GM10248 (cell line): ENCODE measurements around the gene MCOLN1.

Experiments used
- CTCF ChIA-PET: fragments of 300-600 bp; sonication (Branson Sonifier 250); formaldehyde crosslinking; extraction: SDS; loops from one replicate; lab custom pipeline; 2021; ENCODE audit warnings: antibody characterized with exemption; lab: Yijun Ruan, JAX
- POLR2A ChIA-PET: fragments of 350-650 bp; sonication (Branson Sonifier 250); formaldehyde crosslinking; extraction: SDS; loops from one replicate; lab custom pipeline; 2020; ENCODE audit warnings: antibody characterized with exemption; lab: Yijun Ruan, JAX
- DNase-seq: peaks from one replicate; pipeline ENCODE4 v3.0.0; 2012; ENCODE audit errors: extremely low spot score
- TF ChIP-seq, protein P1 (sequence below): IDR thresholded peaks from 2 replicates; pipeline ENCODE4 v1.5.1; 2012; ENCODE audit warnings: mild to moderate bottlenecking, low read depth; ENCODE audit errors: extremely low read depth, missing control alignments, control extremely low read depth

The MCOLN1 gene

DNA sequence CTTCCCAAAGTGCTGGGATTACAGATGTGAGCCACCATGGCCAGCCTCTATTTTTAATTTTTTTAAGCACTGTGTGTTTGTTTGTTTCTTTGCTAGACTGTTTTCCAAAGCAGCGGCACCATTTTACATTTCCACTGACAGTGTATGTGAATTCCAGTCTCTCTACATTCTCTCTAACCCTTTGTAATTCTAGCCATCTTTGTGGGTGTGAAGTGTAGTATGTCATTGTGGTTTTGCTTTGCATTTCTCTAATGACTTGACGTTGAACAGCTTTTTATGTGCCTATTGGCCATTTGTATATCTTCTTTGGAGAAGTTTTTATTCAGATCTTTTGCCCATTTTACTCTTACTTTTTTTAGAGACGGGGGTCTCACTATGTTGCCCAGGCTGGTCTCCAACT, 24.7 kb downstream of the MCOLN1 start:
- DNase-seq: no peak
- TF ChIP-seq, protein P1, sequence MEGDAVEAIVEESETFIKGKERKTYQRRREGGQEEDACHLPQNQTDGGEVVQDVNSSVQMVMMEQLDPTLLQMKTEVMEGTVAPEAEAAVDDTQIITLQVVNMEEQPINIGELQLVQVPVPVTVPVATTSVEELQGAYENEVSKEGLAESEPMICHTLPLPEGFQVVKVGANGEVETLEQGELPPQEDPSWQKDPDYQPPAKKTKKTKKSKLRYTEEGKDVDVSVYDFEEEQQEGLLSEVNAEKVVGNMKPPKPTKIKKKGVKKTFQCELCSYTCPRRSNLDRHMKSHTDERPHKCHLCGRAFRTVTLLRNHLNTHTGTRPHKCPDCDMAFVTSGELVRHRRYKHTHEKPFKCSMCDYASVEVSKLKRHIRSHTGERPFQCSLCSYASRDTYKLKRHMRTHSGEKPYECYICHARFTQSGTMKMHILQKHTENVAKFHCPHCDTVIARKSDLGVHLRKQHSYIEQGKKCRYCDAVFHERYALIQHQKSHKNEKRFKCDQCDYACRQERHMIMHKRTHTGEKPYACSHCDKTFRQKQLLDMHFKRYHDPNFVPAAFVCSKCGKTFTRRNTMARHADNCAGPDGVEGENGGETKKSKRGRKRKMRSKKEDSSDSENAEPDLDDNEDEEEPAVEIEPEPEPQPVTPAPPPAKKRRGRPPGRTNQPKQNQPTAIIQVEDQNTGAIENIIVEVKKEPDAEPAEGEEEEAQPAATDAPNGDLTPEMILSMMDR: no peak
- ChIA-PET CTCF (interaction anchor here (1.6 kb wide), 1 partner anchor 21 kb away, joined by 7 read pairs; no protein-coding TSS in a partner anchor), POLR2A (no interaction called here)

DNA sequence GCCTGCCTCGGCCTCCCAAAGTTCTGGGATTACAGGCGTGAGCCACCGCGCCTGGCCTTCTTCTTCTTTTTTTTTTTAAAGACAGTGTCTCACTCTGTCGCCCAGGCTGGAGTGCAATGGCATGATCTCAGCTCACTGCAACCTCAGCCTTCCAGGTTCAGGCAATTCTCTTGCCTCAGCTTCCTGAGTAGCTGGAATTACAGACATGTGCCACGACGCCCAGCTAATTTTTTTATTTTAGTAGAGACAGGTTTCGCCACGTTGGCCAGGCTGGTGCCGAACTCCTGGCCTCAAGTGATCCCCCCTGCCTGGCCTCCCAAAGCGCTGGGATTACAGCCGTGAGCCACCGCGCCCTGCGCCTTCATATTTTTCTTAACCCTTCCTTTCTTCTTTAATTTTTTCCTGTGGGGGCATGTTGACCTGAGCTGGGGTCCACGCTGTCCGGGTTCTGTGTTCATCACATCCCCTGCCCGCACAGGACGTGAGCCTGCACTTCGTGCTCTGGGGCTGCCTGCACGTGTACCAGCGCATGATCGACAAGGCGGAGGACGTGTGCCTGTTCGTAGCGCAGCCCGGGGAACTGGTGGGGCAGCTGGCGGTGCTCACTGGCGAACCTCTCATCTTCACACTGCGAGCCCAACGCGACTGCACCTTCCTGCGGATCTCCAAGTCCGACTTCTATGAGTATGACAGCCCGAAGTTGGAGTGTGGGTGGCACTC, 27.2 kb downstream of the MCOLN1 start:
- CTCF ChIA-PET: interaction anchor here (2.2 kb wide), 1 partner anchor 19 kb away, joined by 10 read pairs; no protein-coding TSS in a partner anchor
- TF ChIP-seq, protein P1: no peak
- POLR2A ChIA-PET: no interaction called here
- DNase-seq: no peak

DNA sequence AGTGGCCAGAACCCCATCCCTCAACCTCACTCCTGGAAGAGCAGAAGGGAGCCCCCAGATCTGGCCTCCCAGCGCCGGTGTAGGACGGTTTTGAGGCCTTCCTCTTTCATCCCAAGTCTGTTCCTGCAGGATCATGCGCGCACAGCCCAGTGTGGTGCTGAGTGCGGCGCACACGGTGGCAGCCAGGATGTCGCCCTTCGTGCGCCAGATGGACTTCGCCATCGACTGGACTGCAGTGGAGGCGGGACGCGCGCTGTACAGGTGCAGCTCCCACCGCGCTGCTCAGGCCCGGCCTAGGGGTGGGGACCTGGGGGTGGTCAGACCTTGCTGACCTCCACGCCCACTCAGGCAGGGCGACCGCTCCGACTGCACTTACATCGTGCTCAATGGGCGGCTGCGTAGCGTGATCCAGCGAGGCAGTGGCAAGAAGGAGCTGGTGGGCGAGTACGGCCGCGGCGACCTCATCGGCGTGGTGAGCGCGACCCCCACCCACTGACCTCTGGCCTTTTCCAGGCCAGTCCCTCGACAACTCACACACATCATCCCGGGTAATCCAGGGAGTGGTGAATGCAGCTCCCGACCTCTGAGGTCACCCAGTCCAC, 27.8 kb downstream of the MCOLN1 start:
- ChIA-PET POLR2A (no interaction called here), CTCF (interaction anchor here (2.2 kb wide), 1 partner anchor 18 kb away, joined by 10 read pairs; no protein-coding TSS in a partner anchor)
- TF ChIP-seq, protein P1: no peak
- DNase-seq: no peak

DNA sequence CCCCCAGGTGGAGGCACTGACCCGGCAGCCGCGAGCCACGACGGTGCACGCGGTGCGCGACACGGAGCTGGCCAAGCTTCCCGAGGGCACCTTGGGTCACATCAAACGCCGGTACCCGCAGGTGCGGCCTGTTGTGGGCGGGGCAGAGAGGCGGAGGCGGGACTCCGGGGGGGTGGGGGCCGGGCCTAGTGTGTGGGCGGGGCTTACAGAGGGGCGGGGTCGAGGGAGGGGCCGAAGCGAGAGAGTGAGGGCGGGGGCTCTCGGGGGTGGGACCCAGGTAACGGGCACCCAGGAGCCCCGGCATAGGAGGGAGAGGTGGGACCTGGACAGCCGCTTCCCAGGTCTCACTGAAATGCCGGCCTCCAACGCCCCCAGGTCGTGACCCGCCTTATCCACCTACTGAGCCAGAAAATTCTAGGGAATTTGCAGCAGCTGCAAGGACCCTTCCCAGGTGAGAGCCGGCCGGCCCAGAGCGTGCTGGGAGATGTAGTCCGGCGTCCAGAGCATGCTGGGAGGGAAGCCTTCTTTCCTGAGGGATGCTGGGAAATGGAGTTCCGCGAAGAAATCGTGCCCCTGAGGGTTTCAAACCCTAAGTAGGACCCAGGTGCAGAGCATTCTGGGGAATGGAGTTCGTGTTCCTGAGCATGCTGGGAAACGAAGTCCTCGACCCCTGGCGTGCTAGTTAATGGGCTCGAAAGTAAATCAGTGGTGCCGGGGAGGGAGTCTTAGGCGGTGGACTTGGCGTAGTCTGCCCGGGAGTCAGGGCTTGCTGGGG, 28.8 kb downstream of the MCOLN1 start:
- peak; percentile 56 for DNase-seq
- POLR2A ChIA-PET: no interaction called here
- TF ChIP-seq, protein P1: no peak
- CTCF ChIA-PET: interaction anchor here (1.5 to 2.2 kb wide), 2 partner anchors 17 kb away, joined by 7 to 10 read pairs; no protein-coding TSS in a partner anchor

DNA sequence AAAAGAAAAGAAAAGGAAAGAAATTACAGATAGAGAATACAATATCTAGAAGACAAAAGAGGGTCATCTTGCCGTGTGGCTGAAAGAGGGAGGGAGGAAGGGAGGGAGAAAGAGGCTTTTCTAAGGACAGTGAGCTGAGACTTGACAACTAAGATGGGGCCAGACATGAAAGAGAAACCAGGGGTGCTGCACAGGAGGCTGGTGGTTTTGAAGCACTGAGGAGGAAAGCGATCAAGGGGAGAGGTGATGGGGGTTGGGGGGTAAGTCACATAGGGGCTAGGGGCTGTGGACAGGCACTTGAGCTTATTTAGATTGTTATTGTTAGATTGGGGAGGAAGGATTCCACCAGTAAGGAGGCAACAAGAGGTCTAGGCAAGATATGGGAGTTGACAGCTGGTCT, 30.4 kb downstream of the MCOLN1 start:
- DNase-seq: no peak
- TF ChIP-seq, protein P1: no peak
- CTCF ChIA-PET: interaction anchor here (0.9 to 1.5 kb wide), 1 partner anchor 16 kb away, joined by 3 to 7 read pairs; no protein-coding TSS in a partner anchor
- POLR2A ChIA-PET: interaction anchor here (0.5 kb wide), 1 partner anchor 9 kb away, joined by 3 read pairs; no protein-coding TSS in a partner anchor

DNA sequence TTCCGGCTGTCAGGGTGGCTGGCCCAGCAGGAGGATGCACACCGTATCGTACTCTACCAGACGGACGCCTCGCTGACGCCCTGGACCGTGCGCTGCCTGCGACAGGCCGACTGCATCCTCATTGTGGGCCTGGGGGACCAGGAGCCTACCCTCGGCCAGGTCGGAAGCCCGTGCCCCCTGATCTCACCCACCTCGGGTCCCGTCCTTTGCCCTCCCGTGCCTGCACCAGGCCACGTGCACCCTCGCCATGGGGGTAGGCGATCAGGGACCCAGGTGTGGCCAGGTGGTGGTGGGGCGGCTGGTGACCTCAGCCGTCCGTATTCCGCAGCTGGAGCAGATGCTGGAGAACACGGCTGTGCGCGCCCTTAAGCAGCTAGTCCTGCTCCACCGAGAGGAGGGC, 32.1 kb downstream of the MCOLN1 start:
- ChIA-PET POLR2A (no interaction called here), CTCF (interaction anchor here (1.6 kb wide), 1 partner anchor 14 kb away, joined by 8 read pairs; no protein-coding TSS in a partner anchor)
- TF ChIP-seq, protein P1: no peak
- no peak for DNase-seq
